Putamen (tissue), 1 donor: ENCODE measurements around the gene NRG2.

ENCODE experiments used
- DNase-seq: peaks from one replicate; pipeline ENCODE4 v3.0.0-alpha.2; 2016; ENCODE audit warnings: low spot score

The NRG2 gene

DNA sequence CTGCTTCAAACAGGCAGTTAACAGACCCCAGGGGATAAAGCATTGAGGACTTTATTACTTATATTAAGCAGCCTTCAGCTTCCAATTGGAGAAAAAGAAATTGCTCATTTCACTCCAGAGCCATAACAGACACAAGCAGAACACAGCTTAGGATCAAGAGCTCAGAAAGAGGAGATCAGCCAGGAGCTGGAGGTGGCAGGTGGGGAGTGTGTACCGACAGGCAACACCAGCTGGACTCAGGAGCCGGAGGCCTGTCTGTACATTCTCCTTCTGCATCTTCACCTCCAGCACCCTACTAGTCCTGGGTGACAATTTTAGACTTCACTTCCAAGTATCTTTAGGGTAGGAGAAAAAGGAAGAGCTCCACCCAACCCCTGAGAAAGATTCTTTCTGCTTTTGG lies 35.8 kb downstream of the NRG2 start:
- no peak for DNase-seq

DNA sequence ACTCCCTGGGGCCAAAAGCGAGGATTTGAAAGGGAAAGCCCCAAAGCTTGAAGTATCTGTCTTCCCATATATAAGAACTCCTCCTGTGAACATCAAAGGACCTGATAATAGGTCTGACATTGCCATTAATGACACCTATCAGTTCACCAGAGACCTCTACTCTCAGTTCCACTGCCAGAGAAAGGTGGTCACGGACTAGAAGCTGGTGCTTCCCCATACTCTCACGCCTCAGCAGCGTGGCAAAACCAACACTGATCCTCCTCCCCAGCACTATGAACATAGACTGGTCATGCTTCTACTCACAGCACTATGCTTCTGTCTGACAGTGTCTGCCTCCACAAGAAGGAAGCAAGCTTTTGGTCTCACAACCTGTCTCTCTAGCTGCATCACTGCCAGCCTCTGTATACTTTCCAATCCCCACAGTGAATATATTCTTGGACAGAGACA lies 37.9 kb downstream of the NRG2 start:
- no peak for DNase-seq

DNA sequence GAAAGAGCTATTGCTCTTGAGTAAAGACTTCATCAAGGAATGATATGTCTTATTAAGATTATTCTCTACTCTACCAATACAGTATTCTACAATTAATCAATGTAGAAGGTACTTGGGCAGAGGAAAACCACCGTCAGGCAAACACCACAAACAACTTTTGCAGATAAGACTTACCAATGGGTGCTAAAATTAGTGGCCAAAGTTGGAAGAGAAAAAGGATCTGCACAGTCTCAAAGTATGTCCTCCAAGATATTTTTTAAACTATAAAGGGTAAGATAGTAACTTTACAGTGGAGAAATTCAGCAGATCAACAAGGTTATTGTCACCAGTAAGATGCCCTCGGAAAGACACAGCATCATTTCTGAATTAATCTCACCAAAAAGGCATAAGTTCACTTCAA lies 38.9 kb downstream of the NRG2 start:
- DNase-seq = no peak

DNA sequence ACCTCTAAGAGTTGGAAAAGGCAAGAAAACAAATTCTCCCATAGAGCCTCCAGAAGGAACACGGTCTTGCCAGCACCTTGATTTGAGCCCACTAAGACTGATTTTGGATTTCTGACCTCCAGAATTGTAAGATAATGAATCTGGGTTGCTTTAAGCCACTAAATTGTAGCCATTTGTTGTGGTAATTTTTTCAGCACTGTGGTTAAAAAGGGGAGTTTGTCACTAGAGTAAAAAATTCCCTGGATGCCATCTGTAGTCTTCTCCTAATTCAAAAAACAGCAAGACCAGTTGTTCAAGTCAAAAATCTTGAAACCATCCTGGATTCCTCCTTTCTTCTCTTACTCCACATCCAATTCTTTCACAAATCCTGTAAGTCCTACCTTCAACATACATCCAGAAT lies 39.6 kb downstream of the NRG2 start:
- DNase-seq = no peak

GRCh38 chr5:140000332-140000731 lies 42.8 kb downstream of the NRG2 start:
- peak; percentile 72 for DNase-seq

GRCh38 chr5:139998837-139999236 lies 44.3 kb downstream of the NRG2 start:
- DNase-seq = no peak

GRCh38 chr5:139997276-139997675 lies 45.8 kb downstream of the NRG2 start:
- DNase-seq = no peak

GRCh38 chr5:139995929-139996328 lies 47.2 kb downstream of the NRG2 start:
- DNase-seq = no peak

- no peak for DNase-seq
These were observed 48.9 kb downstream of the NRG2 start for GRCh38 chr5:139994234-139994633.

- no peak for DNase-seq
These were observed 57.4 kb downstream of the NRG2 start for GRCh38 chr5:139985733-139986132.

DNA sequence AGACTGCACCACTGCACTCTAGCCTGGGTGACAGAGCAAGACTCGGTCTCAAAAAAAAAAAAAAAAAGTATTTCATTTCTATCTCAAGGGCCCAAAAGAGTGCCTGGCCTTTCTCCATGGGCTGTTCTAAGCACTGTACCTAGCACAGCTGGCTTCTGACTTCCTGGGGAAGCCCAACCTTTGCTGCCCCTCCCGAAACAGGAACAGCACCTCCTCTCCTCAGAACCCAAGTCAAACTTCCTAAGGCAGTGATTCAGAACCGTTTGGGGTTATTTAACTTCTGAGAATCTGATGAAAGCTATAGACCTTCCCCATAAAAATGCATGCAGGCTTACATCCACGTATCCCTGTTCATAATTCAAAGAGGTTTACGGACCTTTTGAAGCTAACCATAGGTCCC lies 57.8 kb downstream of the NRG2 start:
- DNase-seq = no peak

GRCh38 chr5:139984816-139985215 lies 58.3 kb downstream of the NRG2 start:
- DNase-seq = no peak

GRCh38 chr5:139982975-139983240 lies 60.2 kb downstream of the NRG2 start:
- DNase-seq = no peak

DNA sequence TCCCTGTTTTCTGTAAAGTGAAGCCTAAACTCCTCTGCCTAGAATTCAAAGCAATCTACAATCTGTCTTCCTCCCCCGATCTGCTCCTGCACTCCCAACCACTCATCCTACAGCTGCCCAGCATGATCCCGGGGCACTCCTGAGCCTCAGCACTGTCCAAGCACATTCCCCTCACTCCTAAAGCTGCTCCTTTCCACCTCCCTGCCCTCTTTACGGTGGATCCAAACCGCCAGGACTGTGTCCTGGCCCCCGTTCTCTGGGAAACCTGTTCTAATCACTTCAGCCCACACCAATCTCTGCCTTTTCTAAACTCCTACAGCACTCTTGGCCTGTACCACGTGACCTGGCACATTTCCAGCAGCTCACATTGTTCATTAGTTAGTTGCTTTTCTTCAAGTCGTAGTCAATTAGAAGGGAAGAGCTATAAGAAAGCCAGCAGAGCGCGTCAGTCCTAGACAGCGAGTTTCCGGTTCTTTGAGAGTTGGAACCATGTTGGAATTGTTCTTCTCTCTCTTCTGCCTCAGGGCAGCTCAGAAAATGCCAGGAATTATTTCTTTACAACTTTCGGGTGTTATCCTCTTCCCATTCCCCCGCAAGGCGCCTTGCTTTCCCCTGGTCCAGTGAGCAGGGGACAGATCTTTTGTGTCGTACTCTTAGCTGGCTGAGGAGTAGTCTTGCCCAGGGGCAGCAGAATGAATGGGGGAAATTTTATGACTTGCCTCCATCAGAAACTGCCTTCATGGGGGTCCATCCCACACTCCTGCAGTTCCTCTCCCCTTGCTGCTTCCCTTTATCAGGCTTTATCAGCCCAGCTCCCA lies 60.7 kb downstream of the NRG2 start:
- peak; percentile 72 for DNase-seq

DNA sequence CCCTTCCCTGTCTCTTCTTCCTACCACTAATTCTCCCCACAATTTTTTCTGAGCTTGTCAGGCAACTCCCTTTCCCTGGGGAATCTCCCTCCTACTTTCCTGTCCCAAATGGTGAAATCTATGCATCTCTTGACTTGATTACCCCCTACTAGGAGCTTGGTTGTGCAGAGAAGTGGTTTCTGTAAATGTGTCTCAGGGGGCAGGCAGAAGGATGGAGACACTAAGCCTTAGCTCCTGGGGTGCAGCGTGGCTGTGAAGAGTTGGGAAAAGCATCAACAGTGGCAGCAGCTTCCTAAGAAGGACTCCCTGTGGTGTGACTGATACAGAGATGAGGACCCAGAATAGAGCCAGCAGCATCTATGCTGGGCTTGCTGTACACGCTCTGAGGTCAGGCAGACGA lies 62.3 kb downstream of the NRG2 start:
- no peak for DNase-seq

DNA sequence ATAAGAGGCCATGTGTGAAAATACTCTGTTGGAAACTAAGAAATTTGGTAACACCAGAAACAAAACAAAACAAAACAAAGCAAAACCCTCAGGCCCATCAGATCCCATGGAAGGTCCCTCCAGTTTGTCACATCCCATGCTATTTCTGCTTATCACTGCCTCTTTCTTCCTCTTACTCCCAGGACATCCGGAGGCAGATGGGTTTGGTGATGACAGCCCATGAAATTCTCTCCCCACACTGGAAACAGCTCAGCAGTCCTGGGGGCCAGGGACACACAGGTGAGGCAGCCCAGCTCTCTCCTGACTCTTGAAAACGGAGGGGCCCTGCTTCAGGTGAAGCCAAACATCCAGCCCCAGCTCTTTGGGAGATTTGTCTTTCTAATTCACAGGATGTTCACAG lies 63.2 kb downstream of the NRG2 start:
- no peak for DNase-seq

DNA sequence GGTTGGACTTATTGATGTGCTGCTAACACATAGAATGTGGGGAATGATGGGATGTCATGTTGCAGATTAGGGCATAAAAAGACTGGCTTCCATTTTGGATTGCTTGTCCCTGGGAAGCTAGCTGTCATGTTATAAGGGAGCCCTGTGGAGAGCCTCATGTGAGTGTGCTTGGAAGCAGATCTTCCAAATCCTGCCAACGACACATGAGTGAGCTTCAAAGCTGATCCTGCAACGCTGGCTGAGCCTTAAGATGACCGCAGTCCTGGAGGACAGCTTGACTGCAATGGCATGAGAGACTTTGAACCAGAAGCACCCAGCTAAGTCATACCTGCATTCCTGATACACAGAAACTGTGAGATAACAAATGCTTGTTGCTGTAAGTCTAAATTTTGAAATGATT lies 63.6 kb downstream of the NRG2 start:
- DNase-seq = no peak

DNA sequence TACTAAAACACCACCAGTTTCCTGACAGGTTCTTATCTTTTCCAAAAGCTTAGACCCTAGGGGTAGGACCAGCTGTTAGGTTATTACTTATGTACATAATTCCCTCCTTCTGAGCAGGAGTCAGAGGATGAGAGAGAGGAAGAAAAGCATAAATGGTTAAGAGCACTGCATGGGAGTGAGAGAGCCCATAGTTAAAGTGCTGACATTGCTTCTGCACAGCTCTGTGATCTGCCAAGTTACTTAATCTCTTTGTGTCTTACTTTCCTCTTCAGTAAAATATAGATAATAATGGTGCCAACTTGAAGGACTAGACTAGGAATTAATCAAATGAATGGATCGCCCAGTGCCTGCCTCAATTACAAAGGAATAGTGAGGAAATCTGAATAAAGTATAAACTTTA lies 66.4 kb downstream of the NRG2 start:
- DNase-seq = no peak

DNA sequence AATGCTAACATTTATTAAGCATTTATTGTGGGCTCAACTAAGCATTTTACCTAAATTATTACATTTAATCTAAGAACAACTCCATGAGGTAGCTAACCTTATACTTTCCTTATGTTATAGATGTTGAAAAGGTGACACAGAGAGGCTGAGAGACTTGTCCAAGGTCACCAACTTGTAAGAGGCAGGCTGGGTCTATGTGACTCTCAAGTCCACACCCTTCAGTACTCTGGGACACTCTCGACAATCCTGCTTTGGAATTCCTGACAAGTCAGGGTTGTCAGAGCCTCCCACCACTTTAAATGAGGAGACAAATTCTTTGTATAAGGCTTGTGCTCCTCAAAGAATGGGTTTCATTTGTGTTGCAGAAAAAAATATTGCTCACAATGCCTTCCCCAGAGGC lies 67.2 kb downstream of the NRG2 start:
- no peak for DNase-seq

DNA sequence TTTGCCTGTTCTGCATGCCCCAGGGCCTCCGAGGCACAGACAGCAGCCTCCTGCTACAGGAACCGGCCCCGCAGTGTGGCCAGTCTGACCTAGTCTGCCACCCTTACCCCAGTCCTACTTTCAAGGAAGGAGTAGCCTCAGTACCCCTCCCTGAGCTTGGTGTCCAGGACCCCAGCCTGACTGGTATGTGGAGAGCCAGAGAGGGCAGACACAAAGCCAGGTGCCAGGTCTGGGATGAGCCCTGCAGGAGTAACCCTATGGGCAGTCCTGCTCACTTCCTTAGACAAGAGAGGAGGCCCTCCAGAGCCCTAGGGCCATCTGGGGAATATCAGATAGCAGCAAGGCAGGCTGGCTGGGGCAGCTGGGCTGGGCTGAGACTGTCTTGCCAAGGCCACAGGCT lies 67.8 kb downstream of the NRG2 start:
- DNase-seq = no peak

GRCh38 chr5:139974661-139975060 lies 68.4 kb downstream of the NRG2 start:
- DNase-seq = no peak

DNA sequence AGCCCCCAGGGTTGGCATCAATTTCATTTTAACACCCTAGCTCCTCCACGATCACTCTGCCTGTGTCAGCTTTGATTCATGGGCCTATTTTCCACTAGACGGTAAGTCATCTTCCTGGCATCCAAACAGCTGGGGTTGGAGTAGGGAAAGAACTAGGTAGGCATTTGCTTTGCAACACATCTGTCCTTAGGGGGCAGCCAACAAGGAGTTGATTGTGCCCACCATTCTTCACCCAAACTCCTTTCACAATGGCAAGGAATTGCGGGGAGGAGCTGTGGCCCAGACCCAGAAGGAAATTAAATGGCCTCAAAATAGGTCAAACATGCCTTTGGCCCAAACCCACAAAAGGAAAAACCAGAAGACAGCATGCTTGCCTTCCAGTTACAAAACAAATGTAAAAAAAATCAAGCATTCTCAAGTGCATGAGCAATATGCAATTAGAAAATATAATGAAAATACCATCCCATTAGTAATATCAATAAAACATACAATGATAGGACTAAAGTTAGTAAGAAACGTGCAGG lies 71.8 kb downstream of the NRG2 start:
- DNase-seq = no peak

GRCh38 chr5:139969318-139969717 lies 73.8 kb downstream of the NRG2 start:
- DNase-seq = no peak

- peak; percentile 80 for DNase-seq
These were observed 74.4 kb downstream of the NRG2 start for GRCh38 chr5:139968547-139969261.
